GM12892 (cell line): Measurements from ENCODE around the gene APBA2.

Source experiments
- POLR2A ChIP-seq: IDR thresholded peaks from 2 replicates; pipeline ENCODE4 v1.6.1; 2011; ENCODE audit warnings: low read depth, low read length, control low read depth
- POLR2AphosphoS5 ChIP-seq: IDR thresholded peaks from 2 replicates; pipeline ENCODE4 v1.6.1; 2011; ENCODE audit warnings: low read depth, low read length, control low read depth
- TAF1 ChIP-seq: IDR thresholded peaks from 2 replicates; pipeline ENCODE4 v1.6.1; 2011; ENCODE audit warnings: low read depth, mild to moderate bottlenecking, control low read depth, low read length, borderline replicate concordance

DNA sequence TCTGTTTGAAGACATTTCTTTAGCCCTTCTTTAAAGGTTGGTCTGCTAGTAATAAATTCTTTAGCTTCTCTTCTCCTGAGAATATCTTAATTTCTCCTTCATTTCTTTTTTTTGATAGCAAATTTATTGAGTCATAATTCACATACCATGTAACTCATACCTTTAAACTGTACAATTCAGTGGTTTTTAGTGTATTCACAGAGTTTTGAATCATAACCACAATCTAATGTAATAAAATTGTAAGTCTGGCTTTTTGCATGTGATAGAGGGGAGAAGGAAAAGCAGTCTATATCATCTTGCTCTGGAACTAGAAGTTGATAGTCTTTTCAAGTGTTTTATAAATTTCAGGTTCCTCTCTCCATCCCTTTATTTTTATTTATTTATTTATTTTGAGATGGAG lies 81.3 kb downstream of the APBA2 start:
- TF ChIP-seq POLR2AphosphoS5 (no peak), POLR2A (no peak), TAF1 (no peak)
